Measurements from ENCODE around the gene KCNQ1.

Gene KCNQ1

DNA sequence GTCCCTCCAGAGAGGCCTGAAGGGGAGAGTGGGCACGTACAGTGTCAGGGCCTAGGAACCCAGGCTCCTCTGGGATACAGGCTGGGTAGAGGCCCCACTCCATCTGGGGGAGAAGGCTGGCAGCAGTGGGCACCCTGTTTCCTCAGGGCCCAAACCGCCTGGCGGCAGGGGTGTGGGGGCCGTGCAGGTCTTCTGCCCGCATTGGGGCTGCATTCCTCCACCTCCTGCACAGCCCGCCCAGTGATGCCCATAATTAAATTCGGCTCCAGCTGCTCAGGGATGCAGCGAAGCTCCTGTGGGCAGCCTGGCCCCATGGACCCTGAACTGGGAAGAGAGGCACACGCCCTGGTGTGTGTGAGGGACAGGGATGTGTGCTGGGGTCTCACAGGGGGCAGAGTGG is 219.6 kb downstream of the KCNQ1 start:
- H3K36me3 ChIP-seq: no peaks in the 10 kb centered on the region
- H3K4me3 ChIP-seq (ENCODE audit: low read depth, low read length): no peak overlapping the region
- no peaks in the 10 kb centered on the region for H3K4me1 ChIP-seq
- H3K9me3 ChIP-seq: no peaks in the 10 kb centered on the region; the same call in 1 of the 2 replicates
- no peaks in the 10 kb centered on the region for H3K27me3 ChIP-seq
- no peak for TF ChIP-seq CTCF (IDR thresholded peaks at IDR 0.05; ENCODE audit: low read depth, low read length)
- no peak for DNase-seq

- H3K27me3 ChIP-seq: no peaks in the 10 kb centered on the region
- H3K9me3 ChIP-seq: no peaks in the 10 kb centered on the region; the same call in 1 of the 2 replicates
- no peak for TF ChIP-seq CTCF (IDR thresholded peaks at IDR 0.05; ENCODE audit: low read depth, low read length)
- H3K4me3 ChIP-seq (ENCODE audit: low read depth, low read length): no peak overlapping the region
- no peaks in the 10 kb centered on the region for H3K4me1 ChIP-seq
- H3K36me3 ChIP-seq: no peaks in the 10 kb centered on the region
- no peak for DNase-seq
Measured at GRCh38 chr11:2664791-2665525, 220.2 kb downstream of the KCNQ1 start.

DNA sequence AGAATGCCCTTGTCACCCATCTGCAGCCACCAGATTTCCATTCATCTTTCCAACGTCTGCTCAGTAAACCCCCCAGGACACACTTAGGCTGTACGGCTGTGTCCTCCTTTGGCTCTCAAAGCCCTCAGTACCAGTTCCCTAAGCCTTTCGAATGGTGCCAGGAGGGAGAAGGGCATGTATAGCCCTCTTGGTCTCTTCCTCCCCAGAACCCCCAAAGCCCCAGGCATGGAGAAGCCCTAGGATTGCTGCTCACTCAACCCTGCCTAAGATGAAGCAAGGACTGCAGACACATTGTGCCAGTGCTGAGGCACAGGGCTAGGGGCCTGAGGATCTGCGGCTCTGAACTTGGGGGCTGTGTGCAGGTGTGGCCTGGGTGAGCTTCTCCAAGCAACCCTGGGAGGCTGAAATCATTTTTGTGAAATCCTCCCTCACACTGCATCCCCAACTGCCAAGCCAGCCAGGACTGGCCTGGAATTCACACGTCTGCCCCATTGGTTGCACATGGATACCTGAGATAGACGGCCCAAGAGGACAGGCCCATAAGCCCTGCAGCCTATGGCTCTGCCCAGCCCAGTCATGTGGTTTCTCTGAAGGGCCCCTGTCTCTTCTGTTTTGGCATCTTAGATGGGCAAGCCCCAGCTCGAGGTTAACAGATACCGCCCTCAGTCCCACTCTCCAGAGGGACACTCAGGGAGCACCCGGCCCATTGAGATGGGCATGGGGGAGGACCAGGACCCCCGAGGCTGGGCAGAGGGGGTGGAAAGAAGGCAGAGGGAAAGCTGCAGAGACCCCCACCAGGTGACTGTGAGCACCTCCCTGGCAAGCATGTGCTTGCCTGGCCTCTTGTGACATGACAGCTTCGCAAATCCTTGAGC is 221.0 kb downstream of the KCNQ1 start:
- H3K4me1 ChIP-seq: no peaks in the 10 kb centered on the region
- no peak for TF ChIP-seq CTCF (IDR thresholded peaks at IDR 0.05; ENCODE audit: low read depth, low read length)
- no peak for DNase-seq

DNA sequence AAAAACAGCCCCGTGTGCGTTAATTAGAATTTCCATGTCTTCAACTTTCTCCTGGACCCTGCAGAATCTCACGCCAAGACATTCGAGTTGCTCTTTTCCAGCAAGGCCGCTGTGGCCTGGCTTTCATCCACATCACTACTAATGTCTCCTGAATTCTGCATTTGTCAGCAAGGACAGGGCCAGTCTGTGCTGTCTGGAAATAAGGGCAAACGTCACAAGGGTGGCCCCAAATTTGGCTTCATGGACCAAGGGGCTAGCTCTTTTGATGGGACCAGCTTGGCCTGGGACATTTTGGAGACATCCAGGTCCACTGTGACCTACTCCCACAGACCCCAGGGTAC is 221.6 kb downstream of the KCNQ1 start:
- DNase-seq: no peak
- Histone ChIP-seq H3K9me3 (no peaks in the 10 kb centered on the region), H3K4me3 (ENCODE audit: low read depth, low read length) (no peak overlapping the region), H3K4me1 (no peaks in the 10 kb centered on the region), H3K36me3 (no peaks in the 10 kb centered on the region), H3K27me3 (no peaks in the 10 kb centered on the region)
- no peak for TF ChIP-seq CTCF (IDR thresholded peaks at IDR 0.05; ENCODE audit: low read depth, low read length)

More for the DNA sequence above, 221.0 kb downstream of the KCNQ1 start:
- H3K9me3 ChIP-seq: no peaks in the 10 kb centered on the region; the same call in 1 of the 2 replicates
- H3K4me3 ChIP-seq (ENCODE audit: low read depth, low read length): no peak overlapping the region
- H3K36me3 ChIP-seq: no peaks in the 10 kb centered on the region
- no peaks in the 10 kb centered on the region for H3K27me3 ChIP-seq

GRCh38 chr11:2666828-2667570 is 222.2 kb downstream of the KCNQ1 start:
- Histone ChIP-seq H3K4me1 (no peaks in the 10 kb centered on the region), H3K36me3 (no peaks in the 10 kb centered on the region), H3K27me3 (no peaks in the 10 kb centered on the region), H3K4me3 (ENCODE audit: low read depth, low read length) (no peak overlapping the region), H3K9me3 (no peaks in the 10 kb centered on the region)
- TF ChIP-seq CTCF (IDR thresholded peaks at IDR 0.05; ENCODE audit: low read depth, low read length): no peak
- no peak for DNase-seq

Data from BE2C (cell line).